Measurements from ENCODE around the gene SYT1. TPM values are rescaled to one million over a fixed set of nuclear protein-coding genes. Genes with fewer than 3 reads are reported as not detected.
A peak's percentile ranks its signal among the peaks of the same experiment; 100 is the strongest.

SYT1 gene
- total RNA-seq (2021; fragmentation: NEBNext Ultra II Directional; extraction: Animal tissue kit (Norgen Biotek cat#: 25700)) (34.6 and 35.3 TPM in 2 replicates), polyA plus RNA-seq (2011; rRNA removed) (7.0 and 11.0 TPM in 2 replicates), polyA minus RNA-seq (2011; rRNA and poly(A)+ RNA removed) (22.1 and 26.7 TPM in 2 replicates)
- polyA plus RNA-seq (2011; cell fraction: cytosol; rRNA removed) = 10.7 TPM
- 13.2 TPM for polyA plus RNA-seq (2011; cell fraction: nucleus; rRNA removed)
- 13.5 to 25.3 TPM (median 15.7 TPM) in 4 replicates for polyA plus RNA-seq (2012, experiment 1 of 2)
- polyA plus RNA-seq (2012, experiment 2 of 2) = 1.5 TPM
- polyA plus RNA-seq (2013, experiment 1 of 2) = 55.5 TPM
- 62.8 TPM for polyA plus RNA-seq (2013, experiment 2 of 2)
- polyA minus RNA-seq (2011; cell fraction: cytosol; rRNA and poly(A)+ RNA removed) = 17.3 TPM
- polyA minus RNA-seq (2011; cell fraction: nucleus; rRNA and poly(A)+ RNA removed) = 75.8 TPM
- long read RNA-seq, experiment 1, full-length matches to known transcripts = 1 of 42 reads
- long read RNA-seq, experiment 1, partial matches to known transcripts = 40 of 42 reads
- long read RNA-seq, experiment 1, other reads (novel, unspliced or antisense) = 1 of 42 reads
- long read RNA-seq, experiment 2, full-length matches to known transcripts = 8 of 50 reads
- long read RNA-seq, experiment 2, partial matches to known transcripts = 19 of 50 reads
- long read RNA-seq, experiment 2, other reads (novel, unspliced or antisense) = 23 of 50 reads

DNA sequence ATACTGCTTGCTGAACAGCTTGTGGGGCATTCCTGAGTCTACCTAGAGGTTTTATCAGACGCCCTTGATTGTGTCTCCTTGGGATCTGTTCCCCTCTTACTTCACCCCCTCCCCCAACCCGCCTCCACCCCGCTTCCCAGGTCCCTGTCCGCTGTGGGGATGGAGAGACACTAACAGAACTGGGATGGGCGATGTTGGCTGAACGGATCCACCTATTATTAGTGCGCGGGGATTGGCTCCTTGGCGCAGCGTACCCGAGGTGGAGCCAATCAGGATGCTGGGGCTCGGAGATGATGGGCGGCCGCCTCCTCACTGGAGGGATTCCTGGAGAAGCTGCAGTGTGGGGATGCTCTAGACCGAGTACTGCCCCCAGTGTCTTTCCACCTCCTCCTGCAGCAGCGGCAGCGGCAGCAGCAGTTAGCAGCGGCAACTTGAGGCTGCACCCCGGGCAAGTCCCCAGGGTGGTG lies at the start of gene SYT1:
Gene SYT1 (plus strand): TSS at position 372 of the 467 bp plus-strand sequence.
- POLR2A ChIA-PET (ENCODE audit: partially characterized antibody) = interaction anchor here (0.6 to 2.6 kb wide), 22 partner anchors 8 to 1364 kb away, joined by 3 to 9 read pairs (median 4); no protein-coding TSS in a partner anchor
- peak within 1 kb of the TSS; percentile 71 for H3K56ac ChIP-seq (replicated peaks; ENCODE audit: insufficient read length, low read depth, low read length)
- peaks cover 0 to 6% (median 0%) of the 10 kb centered on the region in 4 experiments; a peak in 3 of 7 replicates for H3K4me1 ChIP-seq (replicated peaks in 1 of 4; ENCODE audit: control insufficient read depth in 3 of 4, insufficient read depth in 4 of 4, low read length in 3 of 4)
- peak within 1 kb of the TSS; percentile 29 for H3K4ac ChIP-seq (replicated peaks; ENCODE audit: insufficient read length, low read depth, low read length)
- peaks cover 0 to 2% of the 10 kb centered on the region in 2 experiments for H4K20me1 ChIP-seq (replicated peaks in 1 of 2; ENCODE audit: control insufficient read depth in 1 of 2, insufficient read depth in 2 of 2, low read length in 2 of 2)
- H2AFZ ChIP-seq (ENCODE audit: low read length) = peak within 1 kb of the TSS; percentile 69
- no peaks in the 10 kb centered on the region for H3K9me3 ChIP-seq (ENCODE audit: insufficient read depth in 2 of 2, low read depth in 1 of 2, low read length in 1 of 2)
- H3K36me3 ChIP-seq (ENCODE audit: control insufficient read depth in 2 of 4, insufficient read depth in 4 of 4, low read length in 3 of 4) = no peaks in the 10 kb centered on the region
- H2BK15ac ChIP-seq (ENCODE audit: low read length) = no peak within 1 kb of the TSS
- 0% methylated on average over 18 of the region's 19 CpGs; no CpG with 5 or more reads in 1 of the 2 experiments for WGBS, 2 experiments (ENCODE audit: extremely low coverage in 1 of 2, insufficient coverage in 1 of 2, insufficient read length in 1 of 2, insufficient replicate concordance in 2 of 2, low coverage in 1 of 2, low lambda C conversion rate in 2 of 2, missing lambda C conversion rate in 1 of 2)
- H4K5ac ChIP-seq (ENCODE audit: insufficient read length, low read depth, low read length) = peak within 1 kb of the TSS; percentile 96
- H3K14ac ChIP-seq (ENCODE audit: insufficient read length) = no peak within 1 kb of the TSS
- no peaks in the 10 kb centered on the region for H3K27me3 ChIP-seq (replicated peaks in 1 of 4; ENCODE audit: control insufficient read depth in 3 of 4, extremely low read depth in 1 of 4, insufficient read depth in 3 of 4, low read length in 3 of 4)
- DNase-seq (ENCODE audit: low read depth in 1 of 2, low spot score in 2 of 2) = no peak
- no peak within 1 kb of the TSS for H3K23ac ChIP-seq (ENCODE audit: insufficient read length)
- H3K9ac ChIP-seq (replicated peaks in 1 of 4; ENCODE audit: extremely low read depth in 1 of 4, low read depth in 3 of 4, low read length in 3 of 4) = peak within 1 kb of the TSS; percentile 56 to 70 (median 62); a peak in 6 of 7 replicates
- H2AK5ac ChIP-seq (ENCODE audit: low read depth, low read length) = no peak within 1 kb of the TSS; the same call in 1 of the 2 replicates
- no peak within 1 kb of the TSS; the same call in none of the 2 replicates for H2BK12ac ChIP-seq (ENCODE audit: low read depth, low read length)
- no peak within 1 kb of the TSS; the same call in 1 of the 2 replicates for H2BK20ac ChIP-seq (ENCODE audit: low read length)
- peak within 1 kb of the TSS; percentile 62 for H3K27ac ChIP-seq (ENCODE audit: low read depth, low read length)
- CTCF ChIA-PET (ENCODE audit: partially characterized antibody) = interaction anchor here (0.6 to 1.3 kb wide), 5 partner anchors 10 to 255 kb away, joined by 4 to 5 read pairs (median 5); no protein-coding TSS in a partner anchor
- H3K23me2 ChIP-seq (ENCODE audit: low read depth, low read length) = peaks cover 4% of the 10 kb centered on the region
- H2BK120ac ChIP-seq (replicated peaks; ENCODE audit: low read depth, low read length) = peak within 1 kb of the TSS; percentile 26
- peaks cover 5 to 47% of the 10 kb centered on the region in 2 experiments for H3K79me2 ChIP-seq (ENCODE audit: control insufficient read depth in 1 of 2, insufficient read depth in 2 of 2, low read length in 2 of 2)
- H4K8ac ChIP-seq (ENCODE audit: extremely low read depth, insufficient read depth, low read length) = peak within 1 kb of the TSS; percentile 59; the same call in 1 of the 2 replicates
- H3K4me3 ChIP-seq (ENCODE audit: extremely low read depth in 1 of 4, insufficient read depth in 2 of 4, low read depth in 3 of 4, low read length in 4 of 4) = peak within 1 kb of the TSS; percentile 82 to 86 (median 84)
- peak within 1 kb of the TSS; percentile 78 for H4K91ac ChIP-seq (replicated peaks; ENCODE audit: insufficient read length, low read length)
- no peaks in the 10 kb centered on the region for H3K79me1 ChIP-seq (ENCODE audit: low read depth, low read length)
- H2BK5ac ChIP-seq (ENCODE audit: low read depth, low read length) = peak within 1 kb of the TSS; percentile 90
- peak within 1 kb of the TSS; percentile 83 for H3K4me2 ChIP-seq (ENCODE audit: insufficient read depth in 1 of 2, low read depth in 2 of 2, low read length in 2 of 2)
- peak; percentile 28 for FAIRE-seq
- H3K18ac ChIP-seq (ENCODE audit: extremely low read depth, low read length) = peak within 1 kb of the TSS; percentile 79
- TF ChIP-seq CBX8 (IDR thresholded peaks at IDR 0.05; ENCODE audit: borderline replicate concordance, low read depth, low read length) = no peak
- peak; percentile 50 to 64 for TF ChIP-seq POLR2A (IDR thresholded peaks at IDR 0.05; ENCODE audit: control extremely low read depth in 1 of 2, low read depth in 2 of 2, low read length in 2 of 2)
- TF ChIP-seq TBP (IDR thresholded peaks at IDR 0.05; ENCODE audit: low read depth, low read length) = peak; percentile 84
- TF ChIP-seq MAFK (IDR thresholded peaks at IDR 0.05; ENCODE audit: low read depth, low read length) = no peak
- TF ChIP-seq, protein P1, sequence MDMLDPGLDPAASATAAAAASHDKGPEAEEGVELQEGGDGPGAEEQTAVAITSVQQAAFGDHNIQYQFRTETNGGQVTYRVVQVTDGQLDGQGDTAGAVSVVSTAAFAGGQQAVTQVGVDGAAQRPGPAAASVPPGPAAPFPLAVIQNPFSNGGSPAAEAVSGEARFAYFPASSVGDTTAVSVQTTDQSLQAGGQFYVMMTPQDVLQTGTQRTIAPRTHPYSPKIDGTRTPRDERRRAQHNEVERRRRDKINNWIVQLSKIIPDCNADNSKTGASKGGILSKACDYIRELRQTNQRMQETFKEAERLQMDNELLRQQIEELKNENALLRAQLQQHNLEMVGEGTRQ (IDR thresholded peaks at IDR 0.05; ENCODE audit: low read length) = no peak
- TF ChIP-seq POU5F1 (IDR thresholded peaks at IDR 0.05; ENCODE audit: low read depth, low read length) = no peak
- no peak for TF ChIP-seq GABPA (IDR thresholded peaks at IDR 0.05; ENCODE audit: borderline replicate concordance, insufficient read depth, low read length)
- no peak for TF ChIP-seq JUND (IDR thresholded peaks at IDR 0.05; ENCODE audit: low read length)

Measured in H1 (cell line).